HEK293 (cell line): ENCODE measurements around the gene TRA2A.

Experiments
- CTCF ChIA-PET: fragments of 350-600 bp; formaldehyde crosslinking; extraction: SDS; loops from one replicate; lab custom pipeline; 2021; ENCODE audit warnings: antibody characterized with exemption; lab: Yijun Ruan, JAX
- POLR2A ChIA-PET: fragments of 300-600 bp; formaldehyde crosslinking; extraction: SDS; loops from one replicate; lab custom pipeline; 2020; ENCODE audit warnings: antibody characterized with exemption, inconsistent platforms; lab: Yijun Ruan, JAX
- H3K27ac ChIP-seq: fragments of 200-500 bp; sonication (Bioruptor generic); 2 replicates; pipeline ENCODE4 v1.5.1; 2014; ENCODE audit warnings: low read depth, low read length, control low read depth, inconsistent platforms; ENCODE audit errors: extremely low read depth
- H3K36me3 ChIP-seq, 2 experiments: fragments of 200-500 bp in 1 of 2; sonication (Bioruptor generic) in 1 of 2; 1 replicate in 1 of 2; 2 replicates in 1 of 2; pipeline ENCODE4 v1.5.1; 2014 to 2017; ENCODE audit warnings: inconsistent platforms in 2 of 2, low read length in 2 of 2; ENCODE audit not compliant: control insufficient read depth in 2 of 2, insufficient read depth in 1 of 2
- H3K4me1 ChIP-seq: fragments of 200-500 bp; sonication (Bioruptor generic); 2 replicates; pipeline ENCODE4 v1.5.1; 2014; ENCODE audit warnings: mild to moderate bottlenecking, low read length, inconsistent platforms; ENCODE audit not compliant: control insufficient read depth, insufficient read depth
- H3K4me3 ChIP-seq: 2 replicates; pipeline ENCODE4 v1.5.1; 2011; ENCODE audit warnings: low read depth, mild to moderate bottlenecking, control low read depth, low read length, moderate library complexity
- H3K9me3 ChIP-seq: fragments of 200-500 bp; sonication (Bioruptor generic); 2 replicates; pipeline ENCODE4 v1.5.1; 2014; ENCODE audit warnings: low read depth, low read length, inconsistent platforms; ENCODE audit not compliant: control insufficient read depth, insufficient read depth
- AEBP2 ChIP-seq: fragments of 450-650 bp; formaldehyde crosslinking; IDR thresholded peaks from 2 replicates; pipeline ENCODE4 v1.5.1; 2016; ENCODE audit warnings: missing biosample characterization, missing genetic modification characterization, borderline replicate concordance
- ATF2 ChIP-seq: fragments of 450-650 bp; formaldehyde crosslinking; IDR thresholded peaks from 2 replicates; pipeline ENCODE4 v1.5.1; 2016; ENCODE audit warnings: missing biosample characterization, missing genetic modification characterization, low read depth
- BCL11A ChIP-seq: fragments of 450-650 bp; formaldehyde crosslinking; IDR thresholded peaks from 2 replicates; pipeline ENCODE4 v1.5.1; 2016; ENCODE audit warnings: low read depth, missing biosample characterization, missing genetic modification characterization
- GLIS1 ChIP-seq: fragments of 450-650 bp; formaldehyde crosslinking; IDR thresholded peaks from 2 replicates; pipeline ENCODE4 v1.5.1; 2016; ENCODE audit warnings: missing biosample characterization, missing genetic modification characterization
- KLF8 ChIP-seq: fragments of 450-650 bp; formaldehyde crosslinking; IDR thresholded peaks from 2 replicates; pipeline ENCODE4 v1.5.1; 2016; ENCODE audit warnings: missing biosample characterization, missing genetic modification characterization
- MZF1 ChIP-seq: fragments of 450-650 bp; formaldehyde crosslinking; IDR thresholded peaks from 2 replicates; pipeline ENCODE4 v1.5.1; 2017; ENCODE audit warnings: missing biosample characterization, missing genetic modification characterization, borderline replicate concordance
- PATZ1 ChIP-seq: fragments of 450-650 bp; formaldehyde crosslinking; IDR thresholded peaks from 2 replicates; pipeline ENCODE4 v1.5.1; 2016; ENCODE audit warnings: missing biosample characterization, missing genetic modification characterization
- PBX3 ChIP-seq: sonication (generic); formaldehyde crosslinking; IDR thresholded peaks from 2 replicates; pipeline ENCODE4 v1.8.1; 2022; ENCODE audit warnings: mild to moderate bottlenecking, moderate library complexity, missing genetic modification reagents
- PRDM2 ChIP-seq: fragments of 450-650 bp; formaldehyde crosslinking; IDR thresholded peaks from 2 replicates; pipeline ENCODE4 v1.5.1; 2016; ENCODE audit warnings: missing biosample characterization, missing genetic modification characterization, borderline replicate concordance
- SETDB1 ChIP-seq: IDR thresholded peaks from one replicate; pipeline ENCODE4 v1.6.1; 2017; ENCODE audit warnings: mild to moderate bottlenecking, low read length, moderate library complexity, mixed read lengths; ENCODE audit not compliant: insufficient read length
- ZBTB17 ChIP-seq: fragments of 450-650 bp; formaldehyde crosslinking; IDR thresholded peaks from 2 replicates; pipeline ENCODE4 v1.5.1; 2016; ENCODE audit warnings: missing biosample characterization, missing genetic modification characterization
- ZNF24 ChIP-seq: fragments of 450-650 bp; formaldehyde crosslinking; IDR thresholded peaks from 2 replicates; pipeline ENCODE4 v1.5.1; 2016; ENCODE audit warnings: missing biosample characterization, missing genetic modification characterization
- ZNF248 ChIP-seq: fragments of 450-650 bp; formaldehyde crosslinking; IDR thresholded peaks from 2 replicates; pipeline ENCODE4 v1.5.1; 2017; ENCODE audit warnings: missing biosample characterization, missing genetic modification characterization
- ZNF354C ChIP-seq: fragments of 450-650 bp; formaldehyde crosslinking; IDR thresholded peaks from 2 replicates; pipeline ENCODE4 v1.5.1; 2016; ENCODE audit warnings: missing biosample characterization, missing genetic modification characterization, low read depth, borderline replicate concordance
- ZNF362 ChIP-seq: fragments of 450-650 bp; formaldehyde crosslinking; IDR thresholded peaks from 2 replicates; pipeline ENCODE4 v1.5.1; 2016; ENCODE audit warnings: missing biosample characterization, missing genetic modification characterization
- ZNF514 ChIP-seq: fragments of 450-650 bp; formaldehyde crosslinking; IDR thresholded peaks from 2 replicates; pipeline ENCODE4 v1.5.1; 2016; ENCODE audit warnings: missing biosample characterization, missing genetic modification characterization
- ZNF621 ChIP-seq: fragments of 450-650 bp; formaldehyde crosslinking; IDR thresholded peaks from 2 replicates; pipeline ENCODE4 v1.5.1; 2017; ENCODE audit warnings: missing biosample characterization, missing genetic modification characterization
- ZNF707 ChIP-seq: fragments of 450-650 bp; formaldehyde crosslinking; IDR thresholded peaks from 2 replicates; pipeline ENCODE4 v1.5.1; 2016; ENCODE audit warnings: missing biosample characterization, missing genetic modification characterization
- ZNF76 ChIP-seq: fragments of 450-650 bp; formaldehyde crosslinking; IDR thresholded peaks from 2 replicates; pipeline ENCODE4; 2016; ENCODE audit warnings: low read depth, missing biosample characterization, missing genetic modification characterization, borderline replicate concordance
- ZNF792 ChIP-seq: fragments of 450-650 bp; formaldehyde crosslinking; IDR thresholded peaks from 2 replicates; pipeline ENCODE4 v1.5.1; 2016; ENCODE audit warnings: missing biosample characterization, missing genetic modification characterization

Gene TRA2A

GRCh38 chr7:23474829-23475575, 56.8 kb downstream of the TRA2A start (continued):
- TF ChIP-seq ZNF76 (tag by site-specific recombination) (peak; percentile 1; the same call in 1 of the 2 replicates), ZNF24 (tag by site-specific recombination) (0 out of 2 replicates have a peak, but pooled peaks have one; percentile 15)

GRCh38 chr7:23474094-23474828, 57.5 kb downstream of the TRA2A start:
- CTCF ChIA-PET, result interaction anchor here (1.2 to 1.9 kb wide), 2 partner anchors 44 to 70 kb away, joined by 5 to 9 read pairs; no protein-coding TSS in a partner anchor
- TF ChIP-seq MZF1 (0 out of 2 replicates have a peak, but pooled peaks have one; percentile 62), PRDM2 (tag by site-specific recombination) (no peak), ZNF514 (no peak), SETDB1 (no peak), AEBP2 (tag by site-specific recombination) (no peak), ZNF792 (tag by site-specific recombination) (no peak), ZNF354C (tag by site-specific recombination) (no peak), ZNF248 (no peak), PATZ1 (tag by site-specific recombination) (peak; percentile 99), PBX3 (CRISPR knock-in tag) (no peak), GLIS1 (peak; percentile 73), KLF8 (tag by site-specific recombination) (peak; percentile 83), BCL11A (tag by site-specific recombination) (peak; percentile 61; the same call in 1 of the 2 replicates), ZNF707 (tag by site-specific recombination) (no peak), ZBTB17 (peak; percentile 75), ZNF362 (tag by site-specific recombination) (no peak), ZNF621 (no peak), ATF2 (no peak)

More at GRCh38 chr7:23474094-23474828, 57.5 kb downstream of the TRA2A start:
- peak overlapping the region; percentile 84 for H3K4me3 ChIP-seq
- peak overlapping the region; percentile 97 for H3K27ac ChIP-seq
- H3K9me3 ChIP-seq, result no peaks in the 10 kb centered on the region
- H3K4me1 ChIP-seq, result peaks cover 27% of the 10 kb centered on the region
- POLR2A ChIA-PET, result interaction anchor here (0.8 to 1.8 kb wide), 17 partner anchors 9 to 202 kb away, joined by 3 to 7 read pairs (median 3); partner anchors contain the start of genes MALSU1 and TRA2A
- H3K36me3 ChIP-seq, result no peaks in the 10 kb centered on the region
